ENCODE results near the gene ZNF467. TPM values are rescaled to one million over a fixed set of nuclear protein-coding genes. Genes with fewer than 3 reads are reported as not detected.

Gene ZNF467
- total RNA-seq, 2 donors from 2014 or later = 0.91 to 2.5 TPM

DNA sequence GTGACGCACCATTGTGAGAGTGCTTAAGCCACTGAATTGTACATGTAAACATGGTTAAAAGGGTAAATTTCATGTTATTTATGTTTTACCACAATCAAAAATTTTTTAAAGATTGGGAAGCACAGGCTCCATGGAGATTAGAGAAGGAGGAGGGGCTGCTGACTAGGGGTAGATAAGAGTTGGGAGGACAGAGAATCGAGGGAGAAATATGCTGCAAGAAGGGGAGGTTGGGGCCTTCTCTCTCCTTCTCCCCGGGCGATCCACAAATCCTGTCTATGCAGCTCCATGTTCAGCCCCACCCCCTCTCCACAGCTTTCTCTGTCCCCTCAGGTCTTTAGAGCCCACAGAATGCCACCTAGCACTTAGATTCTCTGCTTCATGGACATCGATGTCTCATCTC is 12.1 kb downstream of the ZNF467 start:
- H3K4me1 ChIP-seq (ENCODE audit: control insufficient read depth, insufficient read depth, low read length) = no peaks in the 10 kb centered on the region
- WGBS, 2 experiments (ENCODE audit: insufficient coverage in 1 of 2, insufficient read length in 1 of 2) = 83 to 92% methylated on average over 3 to 5 of the region's 5 CpGs

DNA sequence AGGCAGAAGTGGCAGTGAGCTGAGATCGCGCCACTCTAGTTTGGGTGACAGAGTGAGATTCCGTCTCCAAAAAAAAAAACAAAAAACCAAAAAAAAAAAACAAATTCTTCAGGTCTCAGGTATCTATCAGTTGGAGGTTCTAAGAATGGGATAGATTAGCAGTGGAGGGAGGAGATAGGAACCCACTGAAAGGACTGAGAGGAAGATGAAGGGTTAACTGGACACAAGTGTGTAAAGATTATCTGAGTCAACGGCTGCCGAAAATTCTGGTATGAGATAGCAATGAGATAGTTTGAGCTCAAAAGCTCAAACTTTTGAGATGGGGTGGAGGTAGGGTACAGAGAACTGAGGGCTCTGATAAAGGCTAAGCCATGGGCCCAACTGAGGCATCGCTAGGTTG is 12.8 kb downstream of the ZNF467 start:
- H3K36me3 ChIP-seq (ENCODE audit: control insufficient read depth, insufficient read depth, low read length) = no peaks in the 10 kb centered on the region
- WGBS, 2 experiments (ENCODE audit: insufficient coverage in 1 of 2, insufficient read length in 1 of 2) = 92 to 94% methylated on average over 3 to 5 of the region's 6 CpGs

More for the DNA sequence above, 12.1 kb downstream of the ZNF467 start:
- no peaks in the 10 kb centered on the region for H3K9me3 ChIP-seq (ENCODE audit: control insufficient read depth, low read length)
- peaks cover 2% of the 10 kb centered on the region for H3K9me3 Mint-ChIP-seq
- H3K4me3 ChIP-seq (ENCODE audit: low read length) = no peak overlapping the region
- no peaks in the 10 kb centered on the region for H3K36me3 Mint-ChIP-seq (ENCODE audit: low read depth)
- H3K36me3 ChIP-seq (ENCODE audit: control insufficient read depth, insufficient read depth, low read length) = no peaks in the 10 kb centered on the region
- peaks cover 8% of the 10 kb centered on the region for H3K4me1 Mint-ChIP-seq
- H3K27ac Mint-ChIP-seq = no peak overlapping the region
- H3K4me3 Mint-ChIP-seq = no peak overlapping the region
- no peak overlapping the region for H3K9ac ChIP-seq (ENCODE audit: extremely low read depth, low read length, poor library complexity, severe bottlenecking)
- peaks cover 67% of the 10 kb centered on the region for H3K27me3 ChIP-seq (ENCODE audit: control insufficient read depth, insufficient read depth, low read length, poor library complexity, severe bottlenecking)
- H3K27me3 Mint-ChIP-seq (ENCODE audit: insufficient read depth) = peaks cover 87% of the 10 kb centered on the region
- no peak for DNase-seq
- TF ChIP-seq, protein P1, sequence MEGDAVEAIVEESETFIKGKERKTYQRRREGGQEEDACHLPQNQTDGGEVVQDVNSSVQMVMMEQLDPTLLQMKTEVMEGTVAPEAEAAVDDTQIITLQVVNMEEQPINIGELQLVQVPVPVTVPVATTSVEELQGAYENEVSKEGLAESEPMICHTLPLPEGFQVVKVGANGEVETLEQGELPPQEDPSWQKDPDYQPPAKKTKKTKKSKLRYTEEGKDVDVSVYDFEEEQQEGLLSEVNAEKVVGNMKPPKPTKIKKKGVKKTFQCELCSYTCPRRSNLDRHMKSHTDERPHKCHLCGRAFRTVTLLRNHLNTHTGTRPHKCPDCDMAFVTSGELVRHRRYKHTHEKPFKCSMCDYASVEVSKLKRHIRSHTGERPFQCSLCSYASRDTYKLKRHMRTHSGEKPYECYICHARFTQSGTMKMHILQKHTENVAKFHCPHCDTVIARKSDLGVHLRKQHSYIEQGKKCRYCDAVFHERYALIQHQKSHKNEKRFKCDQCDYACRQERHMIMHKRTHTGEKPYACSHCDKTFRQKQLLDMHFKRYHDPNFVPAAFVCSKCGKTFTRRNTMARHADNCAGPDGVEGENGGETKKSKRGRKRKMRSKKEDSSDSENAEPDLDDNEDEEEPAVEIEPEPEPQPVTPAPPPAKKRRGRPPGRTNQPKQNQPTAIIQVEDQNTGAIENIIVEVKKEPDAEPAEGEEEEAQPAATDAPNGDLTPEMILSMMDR (conservative IDR thresholded peaks at IDR 0.05) = no peak
- H3K27ac ChIP-seq (ENCODE audit: low read depth, low read length) = no peak overlapping the region

DNA sequence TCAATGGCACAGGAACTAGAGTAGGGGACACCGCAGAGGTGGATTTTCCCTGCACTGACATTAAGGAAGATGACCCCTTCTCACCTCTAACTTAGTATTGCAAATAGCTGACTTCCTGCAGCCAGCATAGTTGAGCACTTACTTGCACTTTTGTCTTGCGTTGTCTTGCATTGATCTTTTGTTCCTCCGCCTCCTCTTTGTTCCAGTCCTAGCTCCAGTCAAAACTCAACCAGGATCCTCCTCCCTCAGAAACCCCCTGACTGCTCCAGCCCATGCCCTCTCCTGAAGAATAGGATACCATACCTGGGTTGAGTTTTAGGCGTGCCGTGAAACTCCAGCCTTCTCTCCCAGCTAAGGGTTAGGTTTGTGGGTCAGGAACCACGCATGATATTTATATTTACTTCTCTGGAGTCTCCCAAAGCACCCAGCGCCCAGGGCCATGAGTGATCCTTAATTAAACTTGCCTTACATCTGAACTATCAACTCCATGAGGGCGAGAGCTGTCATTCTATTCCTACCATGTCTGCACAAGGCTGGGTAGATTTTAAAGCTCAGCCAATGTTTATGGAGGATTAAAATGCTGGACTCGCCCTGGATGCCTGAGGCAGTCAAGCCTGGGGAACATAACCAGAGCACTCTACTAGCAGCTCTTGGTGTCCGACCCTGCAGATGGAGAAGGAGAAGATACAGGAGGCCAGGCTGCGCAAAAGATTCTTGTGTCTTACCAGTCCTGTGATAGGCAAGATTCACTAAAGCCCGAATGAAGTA is 14.1 kb downstream of the ZNF467 start:
- no peak overlapping the region for H3K27ac Mint-ChIP-seq
- TF ChIP-seq, protein P1 (conservative IDR thresholded peaks at IDR 0.05) = no peak
- peaks cover 77% of the 10 kb centered on the region for H3K27me3 Mint-ChIP-seq (ENCODE audit: insufficient read depth)
- Histone ChIP-seq H3K4me3 (ENCODE audit: low read length) (no peak overlapping the region), H3K27me3 (ENCODE audit: control insufficient read depth, insufficient read depth, low read length, poor library complexity, severe bottlenecking) (peaks cover 47% of the 10 kb centered on the region), H3K27ac (ENCODE audit: low read depth, low read length) (no peak overlapping the region), H3K36me3 (ENCODE audit: control insufficient read depth, insufficient read depth, low read length) (no peaks in the 10 kb centered on the region), H3K9ac (ENCODE audit: extremely low read depth, low read length, poor library complexity, severe bottlenecking) (no peak overlapping the region), H3K4me1 (ENCODE audit: control insufficient read depth, insufficient read depth, low read length) (no peaks in the 10 kb centered on the region), H3K9me3 (ENCODE audit: control insufficient read depth, low read length) (no peaks in the 10 kb centered on the region)
- no peaks in the 10 kb centered on the region for H3K36me3 Mint-ChIP-seq (ENCODE audit: low read depth)
- 75 to 79% methylated on average over 10 to 12 of the region's 12 CpGs for WGBS, 2 experiments (ENCODE audit: insufficient coverage in 1 of 2, insufficient read length in 1 of 2)
- no peak for DNase-seq
- peaks cover 2% of the 10 kb centered on the region for H3K9me3 Mint-ChIP-seq
- no peaks in the 10 kb centered on the region for H3K4me1 Mint-ChIP-seq
- no peak overlapping the region for H3K4me3 Mint-ChIP-seq

More for the DNA sequence above, 12.8 kb downstream of the ZNF467 start:
- TF ChIP-seq, protein P1 (conservative IDR thresholded peaks at IDR 0.05) = no peak
- H3K9me3 Mint-ChIP-seq = peaks cover 2% of the 10 kb centered on the region
- peaks cover 3% of the 10 kb centered on the region for H3K4me1 Mint-ChIP-seq
- Histone ChIP-seq H3K4me3 (ENCODE audit: low read length) (no peak overlapping the region), H3K27me3 (ENCODE audit: control insufficient read depth, insufficient read depth, low read length, poor library complexity, severe bottlenecking) (peaks cover 60% of the 10 kb centered on the region), H3K4me1 (ENCODE audit: control insufficient read depth, insufficient read depth, low read length) (no peaks in the 10 kb centered on the region), H3K9me3 (ENCODE audit: control insufficient read depth, low read length) (no peaks in the 10 kb centered on the region), H3K9ac (ENCODE audit: extremely low read depth, low read length, poor library complexity, severe bottlenecking) (no peak overlapping the region), H3K27ac (ENCODE audit: low read depth, low read length) (no peak overlapping the region)
- no peak for DNase-seq
- no peaks in the 10 kb centered on the region for H3K36me3 Mint-ChIP-seq (ENCODE audit: low read depth)
- H3K4me3 Mint-ChIP-seq = no peak overlapping the region
- H3K27ac Mint-ChIP-seq = no peak overlapping the region
- H3K27me3 Mint-ChIP-seq (ENCODE audit: insufficient read depth) = peaks cover 87% of the 10 kb centered on the region

Measured in endodermal cell (in vitro differentiated cells).